Ovary (tissue), 9 donors: Measurements from ENCODE around the gene CERT1. TPM values are rescaled to one million over a fixed set of nuclear protein-coding genes. Genes with fewer than 3 reads are reported as not detected.

Source experiments
- DNase-seq, 5 donors: peaks; one replicate each; pipeline ENCODE4 v3.0.0-alpha.2; 2019 to 2020
- H3K27ac ChIP-seq, 2 donors: fragments of 200-600 bp; one replicate each; pipeline versions ENCODE4 v1.5.1 to v1.8.0; 2019 to 2022
- H3K27me3 ChIP-seq: fragments of 200-600 bp; one replicate; pipeline ENCODE4 v1.8.0; 2022
- H3K36me3 ChIP-seq: fragments of 200-600 bp; sonication (generic); one replicate; pipeline ENCODE4 v1.5.1; 2019
- H3K4me1 ChIP-seq: one replicate; pipeline ENCODE4 v1.8.1; 2013; ENCODE audit warnings: mild to moderate bottlenecking, moderate library complexity; ENCODE audit not compliant: insufficient read depth
- H3K4me3 ChIP-seq: fragments of 200-600 bp; sonication (generic); one replicate; pipeline ENCODE4 v1.5.1; 2017
- H3K9me3 ChIP-seq, 2 donors: fragments of 200-600 bp in 1 of 2; sonication (generic) in 1 of 2; one replicate each; pipeline versions ENCODE4 v1.5.1 to v1.8.1; 2013 to 2019; ENCODE audit warnings: mild to moderate bottlenecking in 1 of 2, moderate library complexity in 1 of 2
- CTCF ChIP-seq, 3 donors: fragments of 450-650 bp in 2 of 3; fragments of 200-600 bp in 1 of 3; IDR thresholded peaks; one replicate each; pipeline versions ENCODE4 v1.5.1 to v1.8.0; 2016 to 2022; ENCODE audit warnings: antibody characterized with exemption in 3 of 3, mild to moderate bottlenecking in 1 of 3
- EP300 ChIP-seq: sonication (generic); formaldehyde crosslinking; IDR thresholded peaks from one replicate; pipeline ENCODE4 v1.6.1; 2017; ENCODE audit warnings: antibody characterized with exemption
- POLR2A ChIP-seq: fragments of 450-650 bp; IDR thresholded peaks from one replicate; pipeline ENCODE4 v1.6.1; 2017; ENCODE audit warnings: antibody characterized with exemption, mild to moderate bottlenecking, moderate library complexity
- WGBS, 3 donors: extraction: QIAGEN DNeasy Blood & Tissue Kit in 1 of 3; methylation state at CpG; one replicate each; pipeline versions ENCODE4 v1.1.5 to v1.1.7; 2013 to 2017; 5-methylcytosine and 5-hydroxymethylcytosine counted together
- intact Hi-C, 4 donors: fragments of 100-400 bp; cut with DNase I; formaldehyde crosslinking; loops; one replicate each; pipeline versions ENCODE4 v1.11.0 to v1.15.1; 2022 to 2023
- polyA plus RNA-seq, 2 donors: library from polyadenylated mRNA; stranded (reverse); fragments of 200-250 nt in 1 of 2; fragments of 350-450 nt in 1 of 2; fragmentation: Illumina TruSeq in 1 of 2; extraction: RNeasy Lipid Tissue Mini Kit (QIAGEN cat#74804) in 1 of 2; gene quantifications; one replicate each; pipeline ENCODE4 v1.2.3, GENCODE V29; 2013 to 2014
- total RNA-seq, 7 donors: library from RNA; depleted of rRNA in 2 of 7; stranded (reverse); fragments of >200 nt in 2 of 7; fragmentation: NEBNext Ultra II Directional in 3 of 7; extraction: Animal tissue kit (Norgen Biotek cat#: 25700) in 3 of 7; gene quantifications; one replicate each; pipeline versions ENCODE4 v1.1.0 to v1.2.4, GENCODE V29; 2016 to 2023
- donor health status: DM: no; HTN: no; CAD: no; lungs with moderate emphysema.
- donor health status: DM: no; HTN: no; CAD: no.
- donor health status: Bipolar disorder and iron deficiency.
- donor health status: DM: yes; HTN: yes; CAD: no.
- donor health status: DM: no; HTN: no; CAD: no.
- donor health status: DM: yes; HTN: yes; CAD: no.

Gene CERT1
- total and polyA plus RNA-seq, 9 donors: 19.1 to 41.8 (median 35.2) TPM

GRCh38 chr5:75367401-75367800 is 144.0 kb downstream of the CERT1 start:
- no peaks in the 10 kb centered on the region for H3K27me3 ChIP-seq
- no peak for DNase-seq
- H3K27ac ChIP-seq: no peak overlapping the region
- no peaks in the 10 kb centered on the region for H3K9me3 ChIP-seq
- no peak for TF ChIP-seq CTCF (IDR thresholded peaks at IDR 0.05)
- no peaks in the 10 kb centered on the region for H3K4me1 ChIP-seq
- no peak overlapping the region for H3K4me3 ChIP-seq
- no peaks in the 10 kb centered on the region for H3K36me3 ChIP-seq
- intact Hi-C loops: no loop called here

- Histone ChIP-seq H3K9me3 (no peaks in the 10 kb centered on the region), H3K4me3 (no peak overlapping the region), H3K36me3 (no peaks in the 10 kb centered on the region), H3K4me1 (no peaks in the 10 kb centered on the region), H3K27me3 (no peaks in the 10 kb centered on the region), H3K27ac (no peak overlapping the region)
- no peak for DNase-seq
- intact Hi-C loops: no loop called here
- TF ChIP-seq EP300 (no peak), POLR2A (no peak), CTCF (IDR thresholded peaks at IDR 0.05) (no peak)
- WGBS, 3 donors: 77 to 89% (median 83%) methylated on average over 9 of the region's 9 CpGs
Measured at GRCh38 chr5:75366787-75367186, 144.6 kb downstream of the CERT1 start.

DNA sequence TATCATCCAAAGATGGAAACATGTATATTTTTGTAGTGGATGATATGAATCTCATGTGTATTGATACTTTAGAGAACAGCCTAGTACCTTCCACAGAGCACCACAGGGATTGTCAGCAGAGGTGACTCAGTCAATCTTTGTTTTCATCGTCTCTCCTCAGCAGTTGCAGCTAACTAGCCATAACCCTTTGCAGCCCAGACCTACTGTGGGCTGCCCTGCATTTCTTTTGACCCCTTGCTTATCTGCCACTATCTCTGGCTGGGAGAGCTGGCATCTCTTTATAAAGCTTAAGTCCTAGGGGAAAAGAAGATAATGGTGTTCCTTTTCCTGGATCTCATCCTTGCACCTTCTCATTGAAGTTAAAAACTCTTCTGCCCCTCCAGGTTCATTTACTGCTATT is 145.7 kb downstream of the CERT1 start:
- H3K4me1 ChIP-seq: no peaks in the 10 kb centered on the region
- no peak for DNase-seq
- 28 to 68% (median 33%) methylated on average over 1 of the region's 1 CpG for WGBS, 3 donors

DNA sequence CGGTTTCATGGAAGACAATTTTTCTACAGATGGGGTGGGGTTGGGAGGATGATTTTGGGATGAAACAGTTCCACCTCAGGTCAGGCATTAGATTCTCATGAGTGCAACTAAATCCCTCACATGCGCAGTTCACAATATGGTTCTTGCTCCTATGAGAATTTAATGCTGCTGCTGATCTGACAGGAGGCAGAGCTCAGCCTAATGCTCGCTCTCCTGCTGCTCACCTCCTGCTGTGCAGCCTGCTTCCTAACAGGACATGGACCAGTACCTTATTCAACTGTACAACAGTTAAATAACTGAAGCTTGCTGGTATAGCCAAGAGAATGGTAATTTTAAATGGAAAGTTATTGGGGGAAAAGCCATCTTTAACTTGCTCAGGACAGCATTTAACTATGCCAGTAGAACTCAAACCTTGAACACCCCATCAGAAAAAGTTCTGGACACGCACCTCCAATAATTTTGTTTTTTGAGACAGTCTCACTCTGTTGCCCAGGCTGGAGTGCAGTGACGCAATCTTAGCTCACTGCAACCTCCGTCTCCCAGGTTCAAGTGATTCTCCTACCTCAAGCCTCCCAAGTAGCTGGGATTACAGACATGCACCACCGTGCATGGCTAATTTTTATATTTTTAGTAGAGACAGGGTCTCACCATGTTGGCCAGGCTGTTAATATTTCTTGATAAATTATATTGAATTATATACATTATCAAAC is 146.7 kb downstream of the CERT1 start:
- no peak for DNase-seq
- H3K27ac ChIP-seq: no peak overlapping the region
- TF ChIP-seq POLR2A (no peak), CTCF (IDR thresholded peaks at IDR 0.05) (no peak), EP300 (no peak)
- H3K36me3 ChIP-seq: no peaks in the 10 kb centered on the region
- no peaks in the 10 kb centered on the region for H3K27me3 ChIP-seq
- WGBS, 3 donors: 79 to 88% (median 79%) methylated on average over 7 of the region's 7 CpGs
- no peak overlapping the region for H3K4me3 ChIP-seq
- H3K9me3 ChIP-seq: no peaks in the 10 kb centered on the region
- H3K4me1 ChIP-seq: no peaks in the 10 kb centered on the region
- intact Hi-C loops: no loop called here

More for the DNA sequence above, 145.7 kb downstream of the CERT1 start:
- intact Hi-C loops: no loop called here
- Histone ChIP-seq H3K27ac (no peak overlapping the region), H3K27me3 (no peaks in the 10 kb centered on the region), H3K4me3 (no peak overlapping the region), H3K9me3 (no peaks in the 10 kb centered on the region), H3K36me3 (no peaks in the 10 kb centered on the region)
- TF ChIP-seq CTCF (IDR thresholded peaks at IDR 0.05): no peak
- TF ChIP-seq POLR2A: no peak
- no peak for TF ChIP-seq EP300
